ENCODE results near the gene GAP43. TPM values are rescaled to one million over a fixed set of nuclear protein-coding genes. Genes with fewer than 3 reads are reported as not detected.

Gene GAP43
- total and polyA plus RNA-seq, 2 of the 4 experiments (the other 2 are of a cell fraction) = 0.36 to 0.51 TPM

- no peak overlapping the region for H2BK15ac ChIP-seq (ENCODE audit: low read depth, low read length)
- H3K9ac ChIP-seq (ENCODE audit: low read depth, low read length) = no peak overlapping the region; the same call in 1 of the 2 replicates
- H4K5ac ChIP-seq (ENCODE audit: low read depth, low read length) = no peak overlapping the region
- H2AFZ ChIP-seq (replicated peaks; ENCODE audit: low read length, poor library complexity) = no peak overlapping the region
- peaks cover 25% of the 10 kb centered on the region for H3K27me3 ChIP-seq (ENCODE audit: control insufficient read depth, insufficient read depth, low read length)
- no peaks in the 10 kb centered on the region for H3K4me1 ChIP-seq (ENCODE audit: control insufficient read depth, insufficient read depth, low read length)
- no peak overlapping the region for H3K14ac ChIP-seq (replicated peaks; ENCODE audit: low read depth, low read length)
- no peak overlapping the region for H3K18ac ChIP-seq (ENCODE audit: low read depth, low read length)
- no peak overlapping the region for H3K4ac ChIP-seq (ENCODE audit: low read depth, low read length)
- no peak overlapping the region for H3K4me3 ChIP-seq (ENCODE audit: insufficient read depth, low read depth, low read length)
- H3K79me1 ChIP-seq (ENCODE audit: low read depth in 1 of 2, low read length in 2 of 2) = no peaks in the 10 kb centered on the region
- no peak overlapping the region for H4K8ac ChIP-seq (ENCODE audit: low read depth in 2 of 2, low read length in 2 of 2)
- no peak overlapping the region for H3K56ac ChIP-seq (ENCODE audit: extremely low read depth, insufficient read depth, low read length)
- intact Hi-C loops (cut with micrococcal nuclease) = no loop called here
- ChIA-PET POLR2A (ENCODE audit: unreplicated experiment) (no interaction called here), CTCF (no interaction called here)
- WGBS, 2 experiments (ENCODE audit: extremely low coverage in 2 of 2, insufficient read length in 1 of 2) = no CpG with 5 or more reads among the region's 9 CpGs
- dilution Hi-C loops (cut with HindIII; ENCODE audit: low sequenced_read_pairs, unreplicated experiment) = no loop called here
- no peak overlapping the region for H2AK5ac ChIP-seq (ENCODE audit: low read depth, low read length)
- no peak overlapping the region for H2AK9ac ChIP-seq (replicated peaks; ENCODE audit: low read depth, low read length, poor library complexity)
- H2BK120ac ChIP-seq (ENCODE audit: low read depth, low read length) = no peak overlapping the region
- in situ Hi-C loops (cut with MboI; ENCODE audit: low sequenced_read_pairs) = loop anchor here (25.0 kb wide), 1 partner anchor 839 kb away; no protein-coding TSS in a partner anchor
- no peak overlapping the region for H2BK5ac ChIP-seq (ENCODE audit: low read depth, low read length, poor library complexity, severe bottlenecking)
- H3K23ac ChIP-seq (ENCODE audit: low read depth, low read length) = no peak overlapping the region
- no peak for DNase-seq
- H3K9me3 ChIP-seq (ENCODE audit: control insufficient read depth, insufficient read depth, low read length) = no peaks in the 10 kb centered on the region
- no peak overlapping the region for H3K4me2 ChIP-seq (ENCODE audit: low read depth, low read length)
- no peak for ATAC-seq (ENCODE audit: low read depth)
- H3K9me1 ChIP-seq (ENCODE audit: insufficient read depth, low read length) = no peaks in the 10 kb centered on the region
- no peak overlapping the region for H3K27ac ChIP-seq (ENCODE audit: insufficient read depth, low read length)
- no peak overlapping the region for H2BK20ac ChIP-seq (ENCODE audit: low read depth, low read length)
- H4K91ac ChIP-seq (ENCODE audit: insufficient read depth, low read depth, low read length) = no peak overlapping the region
- no peaks in the 10 kb centered on the region for H4K20me1 ChIP-seq (ENCODE audit: insufficient read depth, low read length)
- no TSS peak for BruUV-seq (replicated peaks)
- no peaks in the 10 kb centered on the region for H3K36me3 ChIP-seq (ENCODE audit: control insufficient read depth, insufficient read depth, low read length)
- no peak for TF ChIP-seq MXI1 (IDR thresholded peaks at IDR 0.05; ENCODE audit: borderline replicate concordance, low read depth, low read length)
- no peak for TF ChIP-seq FOS (IDR thresholded peaks at IDR 0.05; ENCODE audit: low read depth, low read length)
- TF ChIP-seq USF2 (IDR thresholded peaks at IDR 0.05; ENCODE audit: low read depth, low read length) = no peak
- TF ChIP-seq CTCF (conservative IDR thresholded peaks at IDR 0.05; ENCODE audit: low read depth, low read length) = no peak
- TF ChIP-seq, protein P1, sequence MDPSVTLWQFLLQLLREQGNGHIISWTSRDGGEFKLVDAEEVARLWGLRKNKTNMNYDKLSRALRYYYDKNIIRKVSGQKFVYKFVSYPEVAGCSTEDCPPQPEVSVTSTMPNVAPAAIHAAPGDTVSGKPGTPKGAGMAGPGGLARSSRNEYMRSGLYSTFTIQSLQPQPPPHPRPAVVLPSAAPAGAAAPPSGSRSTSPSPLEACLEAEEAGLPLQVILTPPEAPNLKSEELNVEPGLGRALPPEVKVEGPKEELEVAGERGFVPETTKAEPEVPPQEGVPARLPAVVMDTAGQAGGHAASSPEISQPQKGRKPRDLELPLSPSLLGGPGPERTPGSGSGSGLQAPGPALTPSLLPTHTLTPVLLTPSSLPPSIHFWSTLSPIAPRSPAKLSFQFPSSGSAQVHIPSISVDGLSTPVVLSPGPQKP (IDR thresholded peaks at IDR 0.05; ENCODE audit: borderline replicate concordance, low read depth, low read length) = no peak
- TF ChIP-seq MAZ (IDR thresholded peaks at IDR 0.05; ENCODE audit: borderline replicate concordance, low read depth, low read length) = no peak
- TF ChIP-seq RFX5 (IDR thresholded peaks at IDR 0.05; ENCODE audit: low read depth, low read length) = no peak
- no peak for TF ChIP-seq BHLHE40 (IDR thresholded peaks at IDR 0.05; ENCODE audit: low read depth, low read length)
- no peak for TF ChIP-seq SMC3 (IDR thresholded peaks at IDR 0.05; ENCODE audit: low read depth, low read length)
- no peak for TF ChIP-seq CEBPB (IDR thresholded peaks at IDR 0.05; ENCODE audit: low read depth, low read length)
- TF ChIP-seq RCOR1 (IDR thresholded peaks at IDR 0.05; ENCODE audit: insufficient replicate concordance, low read length) = no peak
- TF ChIP-seq CHD1 (IDR thresholded peaks at IDR 0.05; ENCODE audit: low read depth, low read length) = no peak
- TF ChIP-seq MAFK (IDR thresholded peaks at IDR 0.05; ENCODE audit: low read depth, low read length) = no peak
Measured at GRCh38 chr3:115676336-115676735, 53.0 kb downstream of the GAP43 start.
